ENCODE results near the gene AMN.

- TF ChIP-seq POLR2A (IDR thresholded peaks at IDR 0.05; ENCODE audit: low read length) (no peak), GATA1 (IDR thresholded peaks at IDR 0.05; ENCODE audit: low read depth, low read length) (no peak)
Measured at GRCh38 chr14:102914474-102915291, 7.8 kb upstream of the AMN start.

Measured in erythroblast (primary cell).